ACHN (cell line): ENCODE data around the gene HACD1.
"Not testable (repeated sequence)": the region's sequence is repeated elsewhere in the genome, so short reads cannot be mapped to it uniquely, and the experiment has no call there.

Experiments
- DNase-seq: peaks from one replicate; pipeline ENCODE4 v3.0.0-alpha.2; 2015
- in situ Hi-C: cut with HindIII; loops from 2 replicates; pipeline ENCODE4 v1.10.0; 2017; ENCODE audit warnings: low sequenced_read_pairs, low pct_ligation_motif_present, low pct_unique_long_range_greater_than_20kb

Gene HACD1

GRCh38 chr10:17597386-17597785 lies 19.8 kb downstream of the HACD1 start:
- in situ Hi-C loops = no loop called here
- DNase-seq = no peak

- in situ Hi-C loops = no loop called here
- no peak for DNase-seq
Measured at GRCh38 chr10:17590969-17591645, 26.1 kb downstream of the HACD1 start.

- in situ Hi-C loops, DNase-seq: not testable (repeated sequence)
Measured at GRCh38 chr10:17589316-17589715, 27.9 kb downstream of the HACD1 start.

GRCh38 chr10:17588420-17588819 lies 28.8 kb downstream of the HACD1 start:
- in situ Hi-C loops = no loop called here

GRCh38 chr10:17587321-17587720 lies 29.9 kb downstream of the HACD1 start:
- DNase-seq, in situ Hi-C loops: not testable (repeated sequence)

More at GRCh38 chr10:17588420-17588819, 28.8 kb downstream of the HACD1 start:
- DNase-seq = no peak

- in situ Hi-C loops = no loop called here
- peak; percentile 9 for DNase-seq
Measured at GRCh38 chr10:17586821-17587234, 30.3 kb downstream of the HACD1 start.

GRCh38 chr10:17585016-17585415 lies 32.2 kb downstream of the HACD1 start:
- no peak for DNase-seq
- in situ Hi-C loops = no loop called here

- in situ Hi-C loops = no loop called here
- no peak for DNase-seq
Measured at GRCh38 chr10:17580885-17581284, 36.3 kb downstream of the HACD1 start.

GRCh38 chr10:17578603-17579002 lies 38.6 kb downstream of the HACD1 start:
- DNase-seq = no peak
- in situ Hi-C loops = no loop called here

GRCh38 chr10:17576768-17577167 lies 40.4 kb downstream of the HACD1 start:
- no peak for DNase-seq
- in situ Hi-C loops = no loop called here

- DNase-seq = no peak
- in situ Hi-C loops = no loop called here
Measured at GRCh38 chr10:17564911-17565310, 52.3 kb downstream of the HACD1 start.

- no peak for DNase-seq
- in situ Hi-C loops = no loop called here
Measured at GRCh38 chr10:17563452-17563851, 53.7 kb downstream of the HACD1 start.

- no peak for DNase-seq
- in situ Hi-C loops = no loop called here
Measured at GRCh38 chr10:17562614-17563013, 54.6 kb downstream of the HACD1 start.

- in situ Hi-C loops = no loop called here
- DNase-seq = no peak
Measured at GRCh38 chr10:17561111-17561510, 56.1 kb downstream of the HACD1 start.

- DNase-seq = no peak
- in situ Hi-C loops = no loop called here
Measured at GRCh38 chr10:17557459-17557858, 59.7 kb downstream of the HACD1 start.

GRCh38 chr10:17548770-17549169 lies 68.4 kb downstream of the HACD1 start:
- DNase-seq = no peak
- in situ Hi-C loops = no loop called here

- in situ Hi-C loops = no loop called here
- no peak for DNase-seq
Measured at GRCh38 chr10:17548162-17548561, 69.0 kb downstream of the HACD1 start.

- in situ Hi-C loops = no loop called here
- no peak for DNase-seq
Measured at GRCh38 chr10:17547060-17547459, 70.1 kb downstream of the HACD1 start.

- DNase-seq = no peak
- in situ Hi-C loops = no loop called here
Measured at GRCh38 chr10:17544465-17544864, 72.7 kb downstream of the HACD1 start.
